Measurements from ENCODE around the gene ADIPOR2. TPM values are rescaled to one million over a fixed set of nuclear protein-coding genes. Genes with fewer than 3 reads are reported as not detected.
A peak's percentile ranks its signal among the peaks of the same experiment; 100 is the strongest.

The ADIPOR2 gene
- total RNA-seq, 1 experiment from 2014 or later, result 84.0 TPM

DNA sequence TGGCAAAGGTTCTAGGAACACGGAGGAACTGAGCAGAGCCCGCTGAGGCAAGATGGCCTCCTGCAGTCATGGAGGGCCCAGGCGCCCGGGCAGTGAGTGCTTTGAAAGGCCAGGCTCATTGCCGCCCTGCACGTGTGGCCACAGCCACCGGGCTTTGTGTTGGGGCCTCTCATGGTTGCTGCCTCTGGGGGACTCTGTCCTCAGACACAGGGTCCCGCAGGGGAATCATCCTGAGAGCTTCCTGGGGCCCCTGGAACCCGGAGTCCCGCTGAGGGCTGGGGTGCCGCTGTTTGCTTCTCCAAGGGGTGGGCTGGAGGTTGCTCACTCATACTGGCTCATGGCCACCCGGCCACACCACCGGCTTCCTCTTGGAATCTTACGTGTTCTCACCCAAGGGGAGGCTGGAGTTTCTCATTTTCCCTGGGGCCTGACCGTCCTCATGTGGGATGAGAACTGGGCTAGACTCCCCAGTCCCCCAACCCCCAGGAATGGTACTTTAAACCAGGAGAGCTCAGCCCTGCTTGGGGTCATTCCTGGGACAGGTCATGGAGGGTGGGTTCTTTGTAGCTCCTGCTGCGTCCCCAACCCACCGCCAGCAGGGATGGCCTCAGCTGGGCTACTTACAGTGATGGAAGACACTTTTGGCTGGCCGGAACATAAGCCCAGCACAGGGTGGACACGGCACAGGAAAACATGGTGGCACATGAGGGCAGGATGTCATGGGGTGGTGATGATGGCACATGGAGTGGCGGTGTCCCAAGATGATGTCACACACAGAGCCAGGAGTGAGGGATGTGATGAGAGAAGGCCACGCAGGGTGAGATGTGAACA, 108.4 kb downstream of the ADIPOR2 start:
- Histone ChIP-seq H3K27ac (ENCODE audit: low read depth, low read length, poor library complexity, severe bottlenecking) (no peak overlapping the region), H3K27me3 (replicated peaks; ENCODE audit: insufficient read depth, low read depth, low read length, poor library complexity) (no peaks in the 10 kb centered on the region), H3K9me3 (ENCODE audit: low read depth, low read length, poor library complexity, severe bottlenecking) (no peaks in the 10 kb centered on the region), H3K36me3 (ENCODE audit: insufficient read depth, low read length, poor library complexity, severe bottlenecking) (no peaks in the 10 kb centered on the region), H3K4me3 (ENCODE audit: low read depth, low read length, poor library complexity, severe bottlenecking) (no peak overlapping the region), H3K4me1 (ENCODE audit: insufficient read depth, low read length, poor library complexity, severe bottlenecking) (peaks cover 4% of the 10 kb centered on the region)
- intact Hi-C loops (cut with micrococcal nuclease; ENCODE audit: unreplicated experiment), result loop anchor here (5.0 to 10.0 kb wide), 2 partner anchors 236 to 783 kb away; no protein-coding TSS in a partner anchor
- no peak for DNase-seq (ENCODE audit: low spot score)
- ChIA-PET CTCF (interaction anchor here (1.6 kb wide), 1 partner anchor 141 kb away, joined by 4 read pairs; no protein-coding TSS in a partner anchor), POLR2A (ENCODE audit: low non-redundant PET) (interaction anchor here (0.6 kb wide), 1 partner anchor 68 kb away, joined by 6 read pairs; no protein-coding TSS in a partner anchor)
- no peak for TF ChIP-seq EZH2 (IDR thresholded peaks at IDR 0.05; ENCODE audit: borderline replicate concordance, low read depth, low read length, poor library complexity, severe bottlenecking)
- TF ChIP-seq, protein P1, sequence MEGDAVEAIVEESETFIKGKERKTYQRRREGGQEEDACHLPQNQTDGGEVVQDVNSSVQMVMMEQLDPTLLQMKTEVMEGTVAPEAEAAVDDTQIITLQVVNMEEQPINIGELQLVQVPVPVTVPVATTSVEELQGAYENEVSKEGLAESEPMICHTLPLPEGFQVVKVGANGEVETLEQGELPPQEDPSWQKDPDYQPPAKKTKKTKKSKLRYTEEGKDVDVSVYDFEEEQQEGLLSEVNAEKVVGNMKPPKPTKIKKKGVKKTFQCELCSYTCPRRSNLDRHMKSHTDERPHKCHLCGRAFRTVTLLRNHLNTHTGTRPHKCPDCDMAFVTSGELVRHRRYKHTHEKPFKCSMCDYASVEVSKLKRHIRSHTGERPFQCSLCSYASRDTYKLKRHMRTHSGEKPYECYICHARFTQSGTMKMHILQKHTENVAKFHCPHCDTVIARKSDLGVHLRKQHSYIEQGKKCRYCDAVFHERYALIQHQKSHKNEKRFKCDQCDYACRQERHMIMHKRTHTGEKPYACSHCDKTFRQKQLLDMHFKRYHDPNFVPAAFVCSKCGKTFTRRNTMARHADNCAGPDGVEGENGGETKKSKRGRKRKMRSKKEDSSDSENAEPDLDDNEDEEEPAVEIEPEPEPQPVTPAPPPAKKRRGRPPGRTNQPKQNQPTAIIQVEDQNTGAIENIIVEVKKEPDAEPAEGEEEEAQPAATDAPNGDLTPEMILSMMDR (conservative IDR thresholded peaks at IDR 0.05; ENCODE audit: low read depth, low read length), result no peak
- no TSS peak for BruUV-seq (replicated peaks)

- no peaks in the 10 kb centered on the region for H3K36me3 ChIP-seq (ENCODE audit: insufficient read depth, low read length, poor library complexity, severe bottlenecking)
- POLR2A ChIA-PET (ENCODE audit: low non-redundant PET), result no interaction called here
- DNase-seq (ENCODE audit: low spot score), result no peak
- BruUV-seq (replicated peaks), result no TSS peak
- H3K9me3 ChIP-seq (ENCODE audit: low read depth, low read length, poor library complexity, severe bottlenecking), result no peaks in the 10 kb centered on the region
- no peak overlapping the region for H3K4me3 ChIP-seq (ENCODE audit: low read depth, low read length, poor library complexity, severe bottlenecking)
- TF ChIP-seq EZH2 (IDR thresholded peaks at IDR 0.05; ENCODE audit: borderline replicate concordance, low read depth, low read length, poor library complexity, severe bottlenecking), result no peak
- TF ChIP-seq, protein P1 (conservative IDR thresholded peaks at IDR 0.05; ENCODE audit: low read depth, low read length), result no peak
- intact Hi-C loops (cut with micrococcal nuclease; ENCODE audit: unreplicated experiment), result loop anchor here (5.0 to 10.0 kb wide), 2 partner anchors 235 to 782 kb away; no protein-coding TSS in a partner anchor
- no peaks in the 10 kb centered on the region for H3K27me3 ChIP-seq (replicated peaks; ENCODE audit: insufficient read depth, low read depth, low read length, poor library complexity)
- peaks cover 4% of the 10 kb centered on the region for H3K4me1 ChIP-seq (ENCODE audit: insufficient read depth, low read length, poor library complexity, severe bottlenecking)
- no peak overlapping the region for H3K27ac ChIP-seq (ENCODE audit: low read depth, low read length, poor library complexity, severe bottlenecking)
- CTCF ChIA-PET, result interaction anchor here (0.7 kb wide), 1 partner anchor 140 kb away, joined by 3 read pairs; no protein-coding TSS in a partner anchor
These were observed 109.1 kb downstream of the ADIPOR2 start for GRCh38 chr12:1799882-1800400.

GRCh38 chr12:1800401-1801302, 109.8 kb downstream of the ADIPOR2 start:
- Histone ChIP-seq H3K4me1 (ENCODE audit: insufficient read depth, low read length, poor library complexity, severe bottlenecking) (peaks cover 4% of the 10 kb centered on the region), H3K4me3 (ENCODE audit: low read depth, low read length, poor library complexity, severe bottlenecking) (no peak overlapping the region), H3K27me3 (replicated peaks; ENCODE audit: insufficient read depth, low read depth, low read length, poor library complexity) (no peaks in the 10 kb centered on the region), H3K27ac (ENCODE audit: low read depth, low read length, poor library complexity, severe bottlenecking) (no peak overlapping the region), H3K9me3 (ENCODE audit: low read depth, low read length, poor library complexity, severe bottlenecking) (no peaks in the 10 kb centered on the region), H3K36me3 (ENCODE audit: insufficient read depth, low read length, poor library complexity, severe bottlenecking) (no peaks in the 10 kb centered on the region)
- no TSS peak for BruUV-seq (replicated peaks)
- intact Hi-C loops (cut with micrococcal nuclease; ENCODE audit: unreplicated experiment), result no loop called here
- POLR2A ChIA-PET (ENCODE audit: low non-redundant PET), result no interaction called here
- no peak for TF ChIP-seq EZH2 (IDR thresholded peaks at IDR 0.05; ENCODE audit: borderline replicate concordance, low read depth, low read length, poor library complexity, severe bottlenecking)
- TF ChIP-seq, protein P1 (conservative IDR thresholded peaks at IDR 0.05; ENCODE audit: low read depth, low read length), result peak; percentile 60
- peak; percentile 53 for DNase-seq (ENCODE audit: low spot score)
- CTCF ChIA-PET, result interaction anchor here (0.6 to 0.7 kb wide), 2 partner anchors 62 to 139 kb away, joined by 3 read pairs; no protein-coding TSS in a partner anchor

All from A673 (cell line).